ENCODE data around the gene SLC25A31. TPM values are rescaled to one million over a fixed set of nuclear protein-coding genes. Genes with fewer than 3 reads are reported as not detected.

The SLC25A31 gene
- total RNA-seq (not detected), polyA plus RNA-seq (under 1 TPM in 1 of 3 donors, not detected in 2; 0.05 TPM)
- long read RNA-seq, donor 1: 0 reads
- long read RNA-seq, donor 2: 0 reads

- no peaks in the 10 kb centered on the region for H3K36me3 ChIP-seq (ENCODE audit: insufficient read depth in 1 of 2, low read depth in 1 of 2)
- no peak for ATAC-seq
- no peaks in the 10 kb centered on the region for H3K27me3 ChIP-seq (ENCODE audit: insufficient read depth in 3 of 3, low read length in 2 of 3)
- H3K4me3 ChIP-seq: no peak within 1 kb of the TSS
- WGBS, 3 donors: 95 to 96% (median 95%) methylated on average over 64 of the region's 64 CpGs
- H3K4me1 ChIP-seq: no peaks in the 10 kb centered on the region
- H3K27ac ChIP-seq: no peak within 1 kb of the TSS
- no peaks in the 10 kb centered on the region for H3K9me3 ChIP-seq
- no peak for TF ChIP-seq CTCF (IDR thresholded peaks at IDR 0.05)
- intact Hi-C loops (cut with DNase I): loop anchor here in 1 of 2 donors (5.0 kb wide), 1 partner anchor 123 kb away; no protein-coding TSS in a partner anchor
- no peak for DNase-seq
Measured at GRCh38 chr4:127730142-127730913, at the start of gene SLC25A31. Gene SLC25A31, plus strand, starts transcription at chr4:127730400. Its CDS starts 146 bp downstream, at chr4:127730546.

- Histone ChIP-seq H3K4me3 (no peak overlapping the region), H3K36me3 (ENCODE audit: insufficient read depth in 1 of 2, low read depth in 1 of 2) (no peaks in the 10 kb centered on the region), H3K27me3 (ENCODE audit: insufficient read depth in 3 of 3, low read length in 2 of 3) (no peaks in the 10 kb centered on the region), H3K4me1 (no peaks in the 10 kb centered on the region), H3K9me3 (no peaks in the 10 kb centered on the region), H3K27ac (no peak overlapping the region)
- DNase-seq (no peak), ATAC-seq (no peak)
- no peak for TF ChIP-seq CTCF (IDR thresholded peaks at IDR 0.05)
- intact Hi-C loops (cut with DNase I): no loop called here
Measured at GRCh38 chr4:127685292-127685691, 44.9 kb upstream of the SLC25A31 start.

DNA sequence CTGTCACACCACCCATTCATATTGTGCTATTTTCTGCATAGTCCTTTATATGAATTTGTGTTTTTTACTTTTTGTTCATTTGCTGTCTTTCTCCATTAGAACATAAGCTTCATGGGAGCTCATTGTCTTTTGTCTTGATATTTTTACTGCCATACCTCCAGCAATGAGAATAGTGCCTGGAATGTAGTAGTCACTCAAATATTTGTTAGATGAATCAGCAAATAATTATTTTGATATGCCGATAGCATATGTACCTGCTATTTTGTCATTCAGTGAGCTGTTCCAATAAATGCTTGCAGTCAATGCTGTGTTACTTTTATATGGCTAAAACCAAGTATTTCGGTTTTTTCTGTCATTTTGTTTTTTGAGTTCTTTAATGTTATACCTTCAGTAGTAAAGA lies 43.5 kb upstream of the SLC25A31 start:
- TF ChIP-seq CTCF (IDR thresholded peaks at IDR 0.05): no peak
- no peak for ATAC-seq
- 85 to 94% (median 91%) methylated on average over 2 of the region's 2 CpGs for WGBS, 3 donors

GRCh38 chr4:127687580-127687979 lies 42.6 kb upstream of the SLC25A31 start:
- TF ChIP-seq CTCF (IDR thresholded peaks at IDR 0.05): no peak
- 84 to 88% (median 86%) methylated on average over 7 of the region's 7 CpGs for WGBS, 3 donors
- no peak overlapping the region for H3K4me3 ChIP-seq
- no peaks in the 10 kb centered on the region for H3K4me1 ChIP-seq
- intact Hi-C loops (cut with DNase I): no loop called here
- peaks cover 0 to 6% of the 10 kb centered on the region in 2 donors for H3K36me3 ChIP-seq (ENCODE audit: insufficient read depth in 1 of 2, low read depth in 1 of 2)
- H3K27ac ChIP-seq: no peak overlapping the region
- H3K9me3 ChIP-seq: no peaks in the 10 kb centered on the region
- DNase-seq: no peak
- ATAC-seq: no peak
- no peaks in the 10 kb centered on the region for H3K27me3 ChIP-seq (ENCODE audit: insufficient read depth in 3 of 3, low read length in 2 of 3)

More for the DNA sequence above, 43.5 kb upstream of the SLC25A31 start:
- H3K4me3 ChIP-seq: no peak overlapping the region
- no peaks in the 10 kb centered on the region for H3K4me1 ChIP-seq
- intact Hi-C loops (cut with DNase I): no loop called here
- no peak overlapping the region for H3K27ac ChIP-seq
- peaks cover 0 to 6% of the 10 kb centered on the region in 2 donors for H3K36me3 ChIP-seq (ENCODE audit: insufficient read depth in 1 of 2, low read depth in 1 of 2)
- no peaks in the 10 kb centered on the region for H3K27me3 ChIP-seq (ENCODE audit: insufficient read depth in 3 of 3, low read length in 2 of 3)
- no peaks in the 10 kb centered on the region for H3K9me3 ChIP-seq
- no peak for DNase-seq

All from psoas muscle (tissue), 8 donors.